ENCODE measurements around the gene SMOC1.

- TF ChIP-seq CTCF (IDR thresholded peaks at IDR 0.05) (no peak), EZH2 (IDR thresholded peaks at IDR 0.05) (no peak), EZH2phosphoT487 (IDR thresholded peaks at IDR 0.05) (no peak)
These were observed 69.1 kb downstream of the SMOC1 start for GRCh38 chr14:69948351-69948750.
